BJ (cell line): ENCODE measurements around the gene MAML2. TPM values are rescaled to one million over a fixed set of nuclear protein-coding genes. Genes with fewer than 3 reads are reported as not detected.

Experiments used
- CTCF ChIA-PET: fragments of 350-600 bp; formaldehyde crosslinking; extraction: SDS; loops from one replicate; lab custom pipeline; 2021; ENCODE audit warnings: antibody characterized with exemption, inconsistent platforms; lab: Yijun Ruan, JAX
- POLR2A ChIA-PET: fragments of 300-600 bp; sonication (Branson Sonifier 250); formaldehyde crosslinking; extraction: SDS; loops from one replicate; lab custom pipeline; 2021; ENCODE audit warnings: antibody characterized with exemption; lab: Charles Lee
- DNase-seq: peaks from one replicate; pipeline ENCODE4 v3.0.0-alpha.2; 2011; ENCODE audit warnings: low read depth
- H3K27me3 ChIP-seq: 2 replicates; pipeline ENCODE4 v1.6.0; 2011; ENCODE audit warnings: low read length; ENCODE audit not compliant: control insufficient read depth, insufficient read depth
- H3K36me3 ChIP-seq: 2 replicates; pipeline ENCODE4 v1.5.1; 2011; ENCODE audit warnings: low read length; ENCODE audit not compliant: control insufficient read depth, insufficient read depth
- H3K4me3 ChIP-seq: 2 replicates; pipeline ENCODE4 v1.5.1; 2011; ENCODE audit warnings: low read depth, mild to moderate bottlenecking, control low read depth, low read length
- CTCF ChIP-seq: IDR thresholded peaks from 2 replicates; pipeline ENCODE4 v1.5.1; 2011; ENCODE audit warnings: low read depth, mild to moderate bottlenecking, control low read depth, inconsistent platforms, low read length, moderate library complexity; ENCODE audit not compliant: insufficient read depth
- polyA plus RNA-seq: library from polyadenylated mRNA; depleted of rRNA; stranded (reverse); fragments of >200 nt; gene quantifications from 2 replicates; pipeline ENCODE4 v1.2.3, GENCODE V29; 2011

Gene MAML2
- polyA plus RNA-seq, 1 experiment: 22.0 TPM

- no peak for DNase-seq
- ChIA-PET POLR2A (no interaction called here), CTCF (interaction anchor here (1.0 to 3.0 kb wide), 2 partner anchors 41 to 116 kb away, joined by 3 to 8 read pairs; partner anchors contain the start of gene MAML2)
- TF ChIP-seq CTCF: no peak
- Histone ChIP-seq H3K36me3 (peaks cover 2% of the 10 kb centered on the region), H3K27me3 (no peaks in the 10 kb centered on the region), H3K4me3 (no peak overlapping the region)
Measured at GRCh38 chr11:96227244-96227643, 115.8 kb downstream of the MAML2 start.

GRCh38 chr11:96223083-96223482 is 119.9 kb downstream of the MAML2 start:
- H3K36me3 ChIP-seq: peaks cover 2% of the 10 kb centered on the region; the same call in 1 of the 2 replicates
- no peak for DNase-seq
- CTCF ChIA-PET: no interaction called here
- H3K4me3 ChIP-seq: no peak overlapping the region
- no peak for TF ChIP-seq CTCF
- no peaks in the 10 kb centered on the region for H3K27me3 ChIP-seq
- POLR2A ChIA-PET: no interaction called here

DNA sequence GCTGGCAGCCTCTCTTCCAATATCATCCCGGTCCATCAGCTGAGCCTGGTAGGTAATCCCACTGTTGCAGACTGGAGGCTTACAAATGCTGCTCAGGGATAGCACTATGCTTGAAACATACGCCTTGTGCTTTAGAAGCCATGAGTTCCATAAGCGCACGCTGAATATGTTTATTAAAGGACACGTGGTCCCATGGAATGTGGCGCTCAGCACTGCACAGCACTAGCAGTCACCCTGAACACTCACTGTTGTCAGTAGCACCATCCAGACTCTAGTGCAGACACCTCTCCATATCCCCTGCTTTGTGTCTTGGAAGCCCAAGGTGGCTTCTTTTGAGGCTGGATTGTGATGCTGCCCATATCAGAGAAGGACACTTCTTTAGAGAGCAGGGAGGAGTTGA is 120.9 kb downstream of the MAML2 start:
- no peak for TF ChIP-seq CTCF
- ChIA-PET POLR2A (no interaction called here), CTCF (no interaction called here)
- Histone ChIP-seq H3K27me3 (no peaks in the 10 kb centered on the region), H3K4me3 (no peak overlapping the region), H3K36me3 (peaks cover 2% of the 10 kb centered on the region; the same call in 1 of the 2 replicates)
- DNase-seq: no peak

DNA sequence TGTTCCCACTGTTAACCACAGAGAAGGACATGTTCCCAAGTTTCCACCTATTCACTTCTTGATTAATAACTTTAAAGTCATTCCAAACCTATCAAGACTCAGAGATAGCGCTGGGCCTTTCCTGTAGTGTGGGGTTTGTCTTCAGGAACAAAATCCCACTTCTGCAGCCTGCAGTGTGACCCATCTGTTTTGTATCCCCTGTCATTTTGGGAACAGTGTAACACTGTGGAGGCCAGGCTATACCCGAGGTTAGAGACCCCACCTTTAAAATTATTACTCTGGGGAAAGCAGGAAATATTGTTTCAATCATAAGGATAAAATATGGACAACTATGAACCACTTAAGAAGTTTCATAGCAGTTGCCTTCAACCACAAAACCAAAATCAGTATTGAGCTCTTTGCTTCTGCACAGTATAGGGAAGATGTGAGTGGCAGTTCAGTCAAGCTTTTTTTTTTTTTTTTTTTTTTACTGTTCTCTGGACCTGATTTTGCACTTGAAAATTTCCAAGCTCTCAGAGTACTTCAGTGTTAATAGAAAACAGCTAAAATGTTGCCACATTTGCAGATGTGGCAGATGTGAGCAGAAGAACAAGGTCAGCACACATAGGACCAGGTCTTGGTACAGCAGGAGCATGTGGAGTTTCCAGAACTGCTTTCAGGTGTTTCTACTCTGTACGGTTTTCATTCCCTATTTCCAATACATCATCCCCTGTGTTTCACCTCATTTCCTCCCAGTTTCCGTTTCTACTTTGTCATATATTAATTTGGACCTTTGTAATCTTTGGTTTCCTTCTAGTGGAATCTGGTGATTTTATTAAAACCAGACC is 121.5 kb downstream of the MAML2 start:
- DNase-seq: no peak
- H3K36me3 ChIP-seq: peaks cover 2% of the 10 kb centered on the region; the same call in 1 of the 2 replicates
- ChIA-PET CTCF (interaction anchor here (1.0 kb wide), 1 partner anchor 168 kb away, joined by 3 read pairs; no protein-coding TSS in a partner anchor), POLR2A (no interaction called here)
- H3K27me3 ChIP-seq: no peaks in the 10 kb centered on the region
- no peak overlapping the region for H3K4me3 ChIP-seq
- no peak for TF ChIP-seq CTCF

- Histone ChIP-seq H3K36me3 (peaks cover under 1% of the 10 kb centered on the region; the same call in 1 of the 2 replicates), H3K4me3 (no peak overlapping the region), H3K27me3 (no peaks in the 10 kb centered on the region)
- TF ChIP-seq CTCF: no peak
- no peak for DNase-seq
- ChIA-PET POLR2A (no interaction called here), CTCF (interaction anchor here (1.0 to 1.3 kb wide), 2 partner anchors 123 to 166 kb away, joined by 3 to 4 read pairs; partner anchors contain the start of gene MAML2)
Measured at GRCh38 chr11:96219981-96220623, 122.9 kb downstream of the MAML2 start.
